Activated T-helper 1 cell treated with anti-CD3 and anti-CD28 coated beads, Interleukin-12 subunit alpha, Interleukin-12 subunit beta, Interleukin-2, Interleukin-4 antibody, amounts not matched to agents 30 ng/mL and 10 ng/mL and 1 ng/mL, durations not matched to agents 14 hours and 24 hours and 36 hours (primary cell): ENCODE data around the gene SYCP2L. TPM values are rescaled to one million over a fixed set of nuclear protein-coding genes. Genes with fewer than 3 reads are reported as not detected.
"Not testable (repeated sequence)": the region's sequence is repeated elsewhere in the genome, so short reads cannot be mapped to it uniquely, and the experiment has no call there.

ENCODE experiments used
- DNase-seq: peaks from one replicate; pipeline ENCODE4 v3.0.0; 2021; ENCODE audit warnings: low spot score
- H3K27ac Mint-ChIP-seq: one replicate; pipeline ENCODE4 v1.8.0; 2021; ENCODE audit warnings: mild to moderate bottlenecking, mixed read lengths
- H3K27me3 Mint-ChIP-seq: one replicate; pipeline ENCODE4 v1.8.0; 2022; ENCODE audit warnings: mild to moderate bottlenecking, moderate library complexity, mixed read lengths; ENCODE audit not compliant: insufficient read depth
- H3K36me3 Mint-ChIP-seq: one replicate; pipeline ENCODE4 v1.8.0; 2021; ENCODE audit warnings: low read depth, mixed read lengths
- H3K4me1 Mint-ChIP-seq: one replicate; pipeline ENCODE4 v1.8.0; 2021; ENCODE audit warnings: low read depth, mixed read lengths
- H3K4me3 Mint-ChIP-seq: one replicate; pipeline ENCODE4 v1.8.0; 2021; ENCODE audit warnings: mild to moderate bottlenecking, moderate library complexity, mixed read lengths
- H3K9me3 Mint-ChIP-seq: one replicate; pipeline ENCODE4 v1.8.0; 2021; ENCODE audit warnings: mixed read lengths
- intact Hi-C: fragments of 100-400 bp; cut with micrococcal nuclease; formaldehyde crosslinking; loops from one replicate; pipeline ENCODE4 v1.15.1; 2024
- total RNA-seq: library from RNA; stranded (reverse); gene quantifications from 2 replicates; pipeline ENCODE4 v1.2.3, GENCODE V29; 2022

The SYCP2L gene
- total RNA-seq, result not detected in 2 replicates

GRCh38 chr6:10886691-10887502 is at the start of gene SYCP2L:
Gene SYCP2L (plus strand): TSS chr6:10887052. CDS start chr6:10887127, 75 bp downstream.
- no peak for DNase-seq
- Mint-ChIP-seq H3K9me3 (no peaks in the 10 kb centered on the region), H3K4me3 (no peak within 1 kb of the TSS), H3K4me1 (no peaks in the 10 kb centered on the region), H3K27ac (no peak within 1 kb of the TSS), H3K36me3 (no peaks in the 10 kb centered on the region), H3K27me3 (peaks cover 63% of the 10 kb centered on the region)
- intact Hi-C loops, result loop anchor here (5.0 to 10.0 kb wide), 2 partner anchors 155 to 462 kb away; partner anchors contain the start of gene ELOVL2

GRCh38 chr6:10837622-10837994 is 49.2 kb upstream of the SYCP2L start:
- H3K9me3 Mint-ChIP-seq, result no peaks in the 10 kb centered on the region

GRCh38 chr6:10837995-10838793 is 48.7 kb upstream of the SYCP2L start, which contains the start of gene MAK:
Gene MAK (minus strand): TSS chr6:10838539. CDS start chr6:10830648, 7,891 bp downstream.
- peak within 1 kb of the TSS; percentile 85 for H3K4me3 Mint-ChIP-seq
- DNase-seq, result peak; percentile 88
- intact Hi-C loops, result loop anchor here (1.0 to 5.0 kb wide), 15 partner anchors 91 to 1403 kb away; partner anchors contain the start of genes C6orf52, NEDD9, PAK1IP1 and SMIM13
- H3K27ac Mint-ChIP-seq, result peak within 1 kb of the TSS; percentile 99
- peaks cover 32% of the 10 kb centered on the region for H3K27me3 Mint-ChIP-seq
- no peaks in the 10 kb centered on the region for H3K9me3 Mint-ChIP-seq
- H3K36me3 Mint-ChIP-seq, result peaks cover 5% of the 10 kb centered on the region
- peaks cover 23% of the 10 kb centered on the region for H3K4me1 Mint-ChIP-seq

More at GRCh38 chr6:10837622-10837994, 49.2 kb upstream of the SYCP2L start:
- H3K36me3 Mint-ChIP-seq, result peaks cover 5% of the 10 kb centered on the region
- peak overlapping the region; percentile 85 for H3K4me3 Mint-ChIP-seq
- intact Hi-C loops, result loop anchor here (5.0 kb wide), 1 partner anchor 530 kb away; no protein-coding TSS in a partner anchor
- DNase-seq, result no peak
- H3K27ac Mint-ChIP-seq, result peak overlapping the region; percentile 81
- peaks cover 23% of the 10 kb centered on the region for H3K4me1 Mint-ChIP-seq
- H3K27me3 Mint-ChIP-seq, result peaks cover 30% of the 10 kb centered on the region

- peaks cover 35% of the 10 kb centered on the region for H3K27me3 Mint-ChIP-seq
- peaks cover 5% of the 10 kb centered on the region for H3K36me3 Mint-ChIP-seq
- intact Hi-C loops, result loop anchor here (1.0 to 5.0 kb wide), 15 partner anchors 92 to 1402 kb away; partner anchors contain the start of genes C6orf52, NEDD9, PAK1IP1 and SMIM13
- no peaks in the 10 kb centered on the region for H3K9me3 Mint-ChIP-seq
- peak overlapping the region; percentile 99 for H3K27ac Mint-ChIP-seq
- H3K4me3 Mint-ChIP-seq, result peak overlapping the region; percentile 85
- DNase-seq, result no peak
- peaks cover 23% of the 10 kb centered on the region for H3K4me1 Mint-ChIP-seq
Observed at GRCh38 chr6:10838794-10839333, 48.0 kb upstream of the SYCP2L start.

GRCh38 chr6:10843554-10843953 is 43.3 kb upstream of the SYCP2L start:
- intact Hi-C loops, result loop anchor here (10.0 kb wide), 1 partner anchor 221 kb away; no protein-coding TSS in a partner anchor
- Mint-ChIP-seq H3K27me3 (peaks cover 20% of the 10 kb centered on the region), H3K27ac (no peak overlapping the region), H3K4me3 (no peak overlapping the region), H3K4me1 (peaks cover 10% of the 10 kb centered on the region), H3K36me3 (peaks cover 3% of the 10 kb centered on the region), H3K9me3 (no peaks in the 10 kb centered on the region)
- DNase-seq, result no peak

- Mint-ChIP-seq H3K27me3 (peaks cover 22% of the 10 kb centered on the region), H3K9me3 (no peaks in the 10 kb centered on the region)
Observed at GRCh38 chr6:10847684-10848083, 39.2 kb upstream of the SYCP2L start.

GRCh38 chr6:10849901-10850300 is 37.0 kb upstream of the SYCP2L start:
- Mint-ChIP-seq H3K27me3 (peaks cover 18% of the 10 kb centered on the region), H3K36me3 (no peaks in the 10 kb centered on the region), H3K27ac (no peak overlapping the region), H3K4me3 (no peak overlapping the region), H3K9me3 (peaks cover 17% of the 10 kb centered on the region), H3K4me1 (no peaks in the 10 kb centered on the region)
- no peak for DNase-seq
- intact Hi-C loops, result loop anchor here (10.0 kb wide), 1 partner anchor 215 kb away; no protein-coding TSS in a partner anchor

More at GRCh38 chr6:10847684-10848083, 39.2 kb upstream of the SYCP2L start:
- DNase-seq, result no peak
- Mint-ChIP-seq H3K4me3 (no peak overlapping the region), H3K4me1 (no peaks in the 10 kb centered on the region), H3K27ac (no peak overlapping the region), H3K36me3 (no peaks in the 10 kb centered on the region)
- intact Hi-C loops, result loop anchor here (10.0 kb wide), 1 partner anchor 217 kb away; no protein-coding TSS in a partner anchor

- Mint-ChIP-seq H3K27ac (no peak overlapping the region), H3K36me3 (no peaks in the 10 kb centered on the region), H3K4me3 (no peak overlapping the region), H3K27me3 (peaks cover 18% of the 10 kb centered on the region), H3K4me1 (no peaks in the 10 kb centered on the region), H3K9me3 (peaks cover 18% of the 10 kb centered on the region)
- no peak for DNase-seq
- intact Hi-C loops, result no loop called here
Observed at GRCh38 chr6:10850728-10851127, 36.1 kb upstream of the SYCP2L start.

GRCh38 chr6:10852361-10852960 is 34.4 kb upstream of the SYCP2L start:
- no peak overlapping the region for H3K4me3 Mint-ChIP-seq
- no peaks in the 10 kb centered on the region for H3K4me1 Mint-ChIP-seq
- no peaks in the 10 kb centered on the region for H3K36me3 Mint-ChIP-seq
- H3K27ac Mint-ChIP-seq, result no peak overlapping the region
- intact Hi-C loops, result no loop called here
- DNase-seq, result no peak
- peaks cover 18% of the 10 kb centered on the region for H3K9me3 Mint-ChIP-seq
- peaks cover 12% of the 10 kb centered on the region for H3K27me3 Mint-ChIP-seq

GRCh38 chr6:10853849-10854300 is 33.0 kb upstream of the SYCP2L start:
- intact Hi-C loops, H3K36me3 Mint-ChIP-seq, DNase-seq, H3K4me1 Mint-ChIP-seq, H3K4me3 Mint-ChIP-seq, H3K27ac Mint-ChIP-seq: not testable (repeated sequence)
- peaks cover 12% of the 10 kb centered on the region for H3K27me3 Mint-ChIP-seq
- H3K9me3 Mint-ChIP-seq, result peaks cover 18% of the 10 kb centered on the region

GRCh38 chr6:10854922-10855632 is 31.8 kb upstream of the SYCP2L start:
- no peak overlapping the region for H3K4me3 Mint-ChIP-seq
- DNase-seq, result no peak
- peaks cover 18% of the 10 kb centered on the region for H3K9me3 Mint-ChIP-seq
- H3K27me3 Mint-ChIP-seq, result peaks cover 12% of the 10 kb centered on the region
- intact Hi-C loops, result no loop called here
- no peaks in the 10 kb centered on the region for H3K36me3 Mint-ChIP-seq
- no peak overlapping the region for H3K27ac Mint-ChIP-seq
- H3K4me1 Mint-ChIP-seq, result no peaks in the 10 kb centered on the region
